Activated CD4-positive, alpha-beta T cell treated with anti-CD3 and anti-CD28 coated beads for 36 hours (primary cell): ENCODE results near the gene PPP4R1. TPM values are rescaled to one million over a fixed set of nuclear protein-coding genes. Genes with fewer than 3 reads are reported as not detected.

Experiments used
- ATAC-seq: fragments of 200-7000 bp; cut with Tn5 transposase; one replicate; pipeline ENCODE4 v1.10.0; 2021; ENCODE audit warnings: mild to moderate bottlenecking, moderate library complexity
- CTCF ChIA-PET: fragments of 350-600 bp; sonication (Branson Sonifier 250); formaldehyde crosslinking; loops from one replicate; lab custom pipeline; 2021; ENCODE audit warnings: antibody characterized with exemption; lab: Charles Lee
- POLR2A ChIA-PET: fragments of 350-600 bp; sonication (Branson Sonifier 250); formaldehyde crosslinking; loops from one replicate; lab custom pipeline; 2021; ENCODE audit warnings: antibody characterized with exemption, inconsistent platforms; lab: Charles Lee
- DNase-seq: peaks from one replicate; pipeline ENCODE4 v3.0.0-alpha.2; 2020
- H3K27ac Mint-ChIP-seq: one replicate; pipeline ENCODE4 v1.8.0; 2021; ENCODE audit warnings: mixed read lengths
- H3K27me3 Mint-ChIP-seq: one replicate; pipeline ENCODE4 v1.8.0; 2021; ENCODE audit warnings: mixed read lengths
- H3K36me3 Mint-ChIP-seq: one replicate; pipeline ENCODE4 v1.8.0; 2021; ENCODE audit warnings: low read depth, mixed read lengths
- H3K4me1 Mint-ChIP-seq: one replicate; pipeline ENCODE4 v1.8.0; 2021; ENCODE audit warnings: mixed read lengths
- H3K4me3 Mint-ChIP-seq: one replicate; pipeline ENCODE4 v1.8.0; 2021; ENCODE audit warnings: mild to moderate bottlenecking, moderate library complexity, mixed read lengths
- H3K9me3 Mint-ChIP-seq: one replicate; pipeline ENCODE4 v1.8.0; 2021; ENCODE audit warnings: low read depth, mixed read lengths
- intact Hi-C, 2 experiments: fragments of 100-400 bp; cut with DNase I in 1 of 2; cut with micrococcal nuclease in 1 of 2; formaldehyde crosslinking; loops; one replicate each; pipeline versions ENCODE4 v1.14.2 to v1.15.1; 2022 to 2024; cut with DNase I, micrococcal nuclease
- total RNA-seq, 2 experiments: library from RNA; stranded (reverse); gene quantifications; one replicate each; pipeline ENCODE4 v1.2.3, GENCODE V29; 2021

Gene PPP4R1
- total RNA-seq, 2 experiments from 2014 or later: 32.2 to 33.3 TPM

DNA sequence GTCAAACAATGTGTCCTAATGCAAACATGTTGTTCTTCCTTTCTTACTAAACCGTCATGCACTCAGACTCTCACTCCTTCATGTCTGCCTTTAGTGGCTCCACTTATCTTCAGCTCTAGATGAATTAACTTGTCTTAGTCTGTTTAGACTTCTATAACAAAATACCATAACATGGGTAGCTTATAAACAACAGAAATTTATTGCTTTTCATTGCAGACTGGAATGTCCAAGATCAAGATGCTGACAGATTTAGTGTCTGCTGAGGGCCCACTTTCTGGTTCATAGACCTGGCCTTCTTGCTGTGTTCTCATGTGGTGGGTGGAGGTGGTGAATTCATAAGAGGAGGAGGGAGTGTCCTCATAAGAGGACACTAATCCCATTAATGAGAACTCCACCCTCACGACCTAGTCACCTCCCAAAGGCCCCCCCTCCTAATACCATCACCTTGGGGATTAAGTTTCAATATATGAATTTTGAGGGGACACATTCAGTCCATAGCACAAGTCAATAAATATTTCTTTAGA, 106.7 kb downstream of the PPP4R1 start:
- ATAC-seq (no peak), DNase-seq (no peak)
- Mint-ChIP-seq H3K27ac (no peak overlapping the region), H3K4me3 (no peak overlapping the region), H3K36me3 (peaks cover 13% of the 10 kb centered on the region), H3K9me3 (peaks cover 8% of the 10 kb centered on the region), H3K27me3 (no peaks in the 10 kb centered on the region), H3K4me1 (peaks cover 18% of the 10 kb centered on the region)
- ChIA-PET POLR2A (interaction anchor here (0.6 kb wide), 1 partner anchor 203 kb away, joined by 9 read pairs; no protein-coding TSS in a partner anchor), CTCF (interaction anchor here (0.5 to 1.7 kb wide), 4 partner anchors 9 to 180 kb away, joined by 3 to 12 read pairs (median 3); no protein-coding TSS in a partner anchor)
- intact Hi-C loops: no loop called here

DNA sequence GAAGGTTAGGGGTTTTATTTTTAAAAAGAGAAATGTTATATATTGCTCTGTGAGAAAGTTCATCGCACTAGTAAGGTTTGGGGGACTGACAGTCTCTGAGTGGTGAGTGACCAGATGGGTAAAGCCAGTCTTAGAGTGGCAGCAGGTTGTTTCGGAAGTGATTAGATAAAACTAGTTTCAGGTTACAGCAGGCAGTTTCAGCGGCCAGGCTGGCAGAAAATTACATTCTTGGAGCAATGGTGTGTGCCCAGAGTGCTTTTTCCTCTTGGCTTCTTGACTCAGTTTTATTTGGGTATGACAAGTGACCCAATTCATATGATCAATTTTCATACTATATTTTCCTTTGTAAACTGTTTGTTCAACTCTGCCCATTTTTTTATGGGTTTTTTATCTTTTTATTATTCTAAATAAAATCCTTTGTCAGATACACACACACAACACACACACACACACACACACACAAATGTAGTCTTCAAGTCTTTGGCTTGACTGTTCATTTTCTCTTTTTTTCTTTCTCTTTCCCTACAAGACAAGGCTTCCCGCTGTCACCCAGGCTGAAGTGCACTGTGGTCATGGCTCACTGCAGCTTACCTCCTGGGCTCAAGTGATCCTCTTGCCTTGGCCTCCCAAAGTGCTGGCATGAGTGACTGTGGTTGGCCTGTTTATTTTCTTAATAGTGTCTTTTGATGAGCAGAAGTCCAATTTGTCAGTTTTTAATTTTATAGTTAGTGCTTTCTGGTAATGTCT, 108.1 kb downstream of the PPP4R1 start:
- no peaks in the 10 kb centered on the region for H3K27me3 Mint-ChIP-seq
- peaks cover 18% of the 10 kb centered on the region for H3K4me1 Mint-ChIP-seq
- peaks cover 19% of the 10 kb centered on the region for H3K36me3 Mint-ChIP-seq
- CTCF ChIA-PET: interaction anchor here (1.7 kb wide), 1 partner anchor 10 kb away, joined by 12 read pairs; no protein-coding TSS in a partner anchor
- no peak for ATAC-seq
- intact Hi-C loops: no loop called here
- DNase-seq: peak; percentile 7
- no peak overlapping the region for H3K27ac Mint-ChIP-seq
- H3K9me3 Mint-ChIP-seq: peaks cover 13% of the 10 kb centered on the region
- POLR2A ChIA-PET: no interaction called here
- no peak overlapping the region for H3K4me3 Mint-ChIP-seq

Other genes with a start within 250 kb of the PPP4R1 start
- 10 to 100 TPM; 49.4 to 51.1 TPM for gene RALBP1, start 139.0 kb downstream of the PPP4R1 start, total RNA-seq
- 1 to 10 TPM in 1 of 2 experiments, under 1 TPM in 1; 0.48 to 1.8 TPM for gene RAB31, start 93.7 kb upstream of the PPP4R1 start, total RNA-seq